ENCODE measurements around the gene TVP23A. TPM values are rescaled to one million over a fixed set of nuclear protein-coding genes. Genes with fewer than 3 reads are reported as not detected.
A peak's percentile ranks its signal among the peaks of the same experiment; 100 is the strongest.

Gene TVP23A
- total and polyA plus RNA-seq, 10 of the 15 experiments (the other 5 are each of a cell fraction or from before 2014, with no cell fraction given): 1.1 to 6.4 (median 2.2) TPM

- TF ChIP-seq KAT2A (conservative IDR thresholded peaks at IDR 0.05; ENCODE audit: control insufficient read depth, low read depth, low read length) (no peak), RBBP5 (conservative IDR thresholded peaks at IDR 0.05) (no peak), RUNX3 (IDR thresholded peaks at IDR 0.05; ENCODE audit: low read length) (peak; percentile 73), SIX5 (IDR thresholded peaks at IDR 0.05; ENCODE audit: low read depth, low read length, severe bottlenecking) (no peak), KDM1A (IDR thresholded peaks at IDR 0.05; ENCODE audit: borderline replicate concordance) (no peak), RB1 (IDR thresholded peaks at IDR 0.05; ENCODE audit: borderline replicate concordance) (no peak), MYB (IDR thresholded peaks at IDR 0.05; ENCODE audit: borderline replicate concordance, low read depth, low read length) (no peak), CBX3 (IDR thresholded peaks at IDR 0.05; ENCODE audit: borderline replicate concordance, low read depth) (no peak), CEBPB (IDR thresholded peaks at IDR 0.05; ENCODE audit: borderline replicate concordance in 1 of 2, low read depth in 2 of 2, low read length in 2 of 2) (peak in 1 of 2 experiments; percentile 69; a peak in 2 of 4 replicates), JUNB (IDR thresholded peaks at IDR 0.05) (peak; percentile 50; the same call in 1 of the 2 replicates), SMARCA5 (IDR thresholded peaks at IDR 0.05) (no peak), ZBTB4 (CRISPR knock-in tag; IDR thresholded peaks at IDR 0.05) (no peak), EED (IDR thresholded peaks at IDR 0.05; ENCODE audit: low read depth) (peak; percentile 38; the same call in 1 of the 2 replicates), SP1 (IDR thresholded peaks at IDR 0.05; ENCODE audit: low read depth, low read length) (no peak), NFIC (IDR thresholded peaks at IDR 0.05; ENCODE audit: low read depth, low read length) (peak; percentile 67; the same call in 1 of the 2 replicates), SRF (IDR thresholded peaks at IDR 0.05; ENCODE audit: low read depth in 2 of 2, low read length in 2 of 2) (no peak), GATAD2B (conservative IDR thresholded peaks at IDR 0.05; ENCODE audit: low read depth) (no peak), IKZF1 (conservative IDR thresholded peaks at IDR 0.05) (peak; percentile 17; the same call in 1 of the 2 replicates), CBX5 (IDR thresholded peaks at IDR 0.05; ENCODE audit: low read depth) (no peak), RAD21 (IDR thresholded peaks at IDR 0.05; ENCODE audit: insufficient read depth, low read depth, low read length) (no peak), E4F1 (IDR thresholded peaks at IDR 0.05; ENCODE audit: borderline replicate concordance, partially characterized antibody) (no peak), TCF12 (IDR thresholded peaks at IDR 0.05; ENCODE audit: low read depth, low read length) (0 out of 2 replicates have a peak, but pooled peaks have one; percentile 45), FOS (IDR thresholded peaks at IDR 0.05; ENCODE audit: borderline replicate concordance, extremely low read depth, insufficient read length) (no peak)
- TF ChIP-seq, protein P1, sequence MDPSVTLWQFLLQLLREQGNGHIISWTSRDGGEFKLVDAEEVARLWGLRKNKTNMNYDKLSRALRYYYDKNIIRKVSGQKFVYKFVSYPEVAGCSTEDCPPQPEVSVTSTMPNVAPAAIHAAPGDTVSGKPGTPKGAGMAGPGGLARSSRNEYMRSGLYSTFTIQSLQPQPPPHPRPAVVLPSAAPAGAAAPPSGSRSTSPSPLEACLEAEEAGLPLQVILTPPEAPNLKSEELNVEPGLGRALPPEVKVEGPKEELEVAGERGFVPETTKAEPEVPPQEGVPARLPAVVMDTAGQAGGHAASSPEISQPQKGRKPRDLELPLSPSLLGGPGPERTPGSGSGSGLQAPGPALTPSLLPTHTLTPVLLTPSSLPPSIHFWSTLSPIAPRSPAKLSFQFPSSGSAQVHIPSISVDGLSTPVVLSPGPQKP (IDR thresholded peaks at IDR 0.05; ENCODE audit: low read depth, low read length): no peak
These were observed 11.9 kb downstream of the TVP23A start (continued) for GRCh38 chr16:10806698-10807097.
